Measurements from ENCODE around the gene SIGLEC14.

SIGLEC14 gene

GRCh38 chr19:51687791-51688670, 41.4 kb upstream of the SIGLEC14 start:
- TF ChIP-seq USF1 (IDR thresholded peaks at IDR 0.05) (no peak), REST (IDR thresholded peaks at IDR 0.05; ENCODE audit: low read depth) (no peak), NFIC (IDR thresholded peaks at IDR 0.05) (no peak), TEAD4 (IDR thresholded peaks at IDR 0.05) (peak; percentile 48), CREB1 (IDR thresholded peaks at IDR 0.05; ENCODE audit: low read depth) (no peak), TCF12 (IDR thresholded peaks at IDR 0.05; ENCODE audit: low read depth) (peak; percentile 29; the same call in 1 of the 2 replicates), RAD21 (IDR thresholded peaks at IDR 0.05; ENCODE audit: low read depth) (no peak), CEBPB (IDR thresholded peaks at IDR 0.05) (no peak), EP300 (IDR thresholded peaks at IDR 0.05; ENCODE audit: borderline replicate concordance) (peak; percentile 14; the same call in 1 of the 2 replicates), ZBTB7A (IDR thresholded peaks at IDR 0.05; ENCODE audit: low read depth) (peak; percentile 66; the same call in 1 of the 2 replicates), FOXM1 (IDR thresholded peaks at IDR 0.05; ENCODE audit: borderline replicate concordance, low read depth) (no peak), YY1 (IDR thresholded peaks at IDR 0.05; ENCODE audit: low read depth) (no peak), MAX (IDR thresholded peaks at IDR 0.05) (no peak), TAF1 (IDR thresholded peaks at IDR 0.05; ENCODE audit: low read depth) (no peak), EGR1 (IDR thresholded peaks at IDR 0.05) (peak; percentile 68)

- no peak for TF ChIP-seq FOXM1 (IDR thresholded peaks at IDR 0.05; ENCODE audit: borderline replicate concordance, low read depth)
- no peak for TF ChIP-seq CREB1 (IDR thresholded peaks at IDR 0.05; ENCODE audit: low read depth)
- TF ChIP-seq EP300 (IDR thresholded peaks at IDR 0.05; ENCODE audit: borderline replicate concordance), result no peak
- TF ChIP-seq RAD21 (IDR thresholded peaks at IDR 0.05; ENCODE audit: low read depth), result no peak
- no peak for TF ChIP-seq NFIC (IDR thresholded peaks at IDR 0.05)
- TF ChIP-seq MAX (IDR thresholded peaks at IDR 0.05), result no peak
Measured at GRCh38 chr19:51686171-51686570, 39.5 kb upstream of the SIGLEC14 start.

GRCh38 chr19:51681286-51681941, 34.8 kb upstream of the SIGLEC14 start:
- TF ChIP-seq TEAD4 (IDR thresholded peaks at IDR 0.05) (no peak), TCF12 (IDR thresholded peaks at IDR 0.05; ENCODE audit: low read depth) (no peak), MAX (IDR thresholded peaks at IDR 0.05) (no peak), YY1 (IDR thresholded peaks at IDR 0.05; ENCODE audit: low read depth) (no peak), EGR1 (IDR thresholded peaks at IDR 0.05) (no peak), CEBPB (IDR thresholded peaks at IDR 0.05) (no peak), USF1 (IDR thresholded peaks at IDR 0.05) (no peak), TAF1 (IDR thresholded peaks at IDR 0.05; ENCODE audit: low read depth) (no peak), REST (IDR thresholded peaks at IDR 0.05; ENCODE audit: low read depth) (no peak), NFIC (IDR thresholded peaks at IDR 0.05) (no peak), FOXM1 (IDR thresholded peaks at IDR 0.05; ENCODE audit: borderline replicate concordance, low read depth) (no peak), EP300 (IDR thresholded peaks at IDR 0.05; ENCODE audit: borderline replicate concordance) (no peak), RAD21 (IDR thresholded peaks at IDR 0.05; ENCODE audit: low read depth) (no peak), CREB1 (IDR thresholded peaks at IDR 0.05; ENCODE audit: low read depth) (no peak), ZBTB7A (IDR thresholded peaks at IDR 0.05; ENCODE audit: low read depth) (no peak)

GRCh38 chr19:51680474-51680873, 33.8 kb upstream of the SIGLEC14 start:
- TF ChIP-seq USF1 (IDR thresholded peaks at IDR 0.05), result no peak
- TF ChIP-seq TAF1 (IDR thresholded peaks at IDR 0.05; ENCODE audit: low read depth), result no peak
- no peak for TF ChIP-seq REST (IDR thresholded peaks at IDR 0.05; ENCODE audit: low read depth)
- no peak for TF ChIP-seq MAX (IDR thresholded peaks at IDR 0.05)
- TF ChIP-seq EP300 (IDR thresholded peaks at IDR 0.05; ENCODE audit: borderline replicate concordance), result no peak
- no peak for TF ChIP-seq YY1 (IDR thresholded peaks at IDR 0.05; ENCODE audit: low read depth)
- TF ChIP-seq EGR1 (IDR thresholded peaks at IDR 0.05), result no peak
- no peak for TF ChIP-seq TCF12 (IDR thresholded peaks at IDR 0.05; ENCODE audit: low read depth)
- TF ChIP-seq ZBTB7A (IDR thresholded peaks at IDR 0.05; ENCODE audit: low read depth), result no peak
- TF ChIP-seq CREB1 (IDR thresholded peaks at IDR 0.05; ENCODE audit: low read depth), result no peak
- TF ChIP-seq NFIC (IDR thresholded peaks at IDR 0.05), result no peak
- no peak for TF ChIP-seq TEAD4 (IDR thresholded peaks at IDR 0.05)
- TF ChIP-seq RAD21 (IDR thresholded peaks at IDR 0.05; ENCODE audit: low read depth), result no peak
- TF ChIP-seq FOXM1 (IDR thresholded peaks at IDR 0.05; ENCODE audit: borderline replicate concordance, low read depth), result no peak
- TF ChIP-seq CEBPB (IDR thresholded peaks at IDR 0.05), result no peak

All from Ishikawa (cell line).